HG03521 (cell line): ENCODE measurements around the gene SHROOM2.
A peak's percentile ranks its signal among the peaks of the same experiment; 100 is the strongest.

Source experiments
- ATAC-seq: cut with Tn5 transposase; IDR thresholded peaks from one replicate; pipeline ENCODE4 v1.9.1; 2021; ENCODE audit warnings: mild to moderate bottlenecking, moderate library complexity; ENCODE audit not compliant: unreplicated experiment

SHROOM2 gene

DNA sequence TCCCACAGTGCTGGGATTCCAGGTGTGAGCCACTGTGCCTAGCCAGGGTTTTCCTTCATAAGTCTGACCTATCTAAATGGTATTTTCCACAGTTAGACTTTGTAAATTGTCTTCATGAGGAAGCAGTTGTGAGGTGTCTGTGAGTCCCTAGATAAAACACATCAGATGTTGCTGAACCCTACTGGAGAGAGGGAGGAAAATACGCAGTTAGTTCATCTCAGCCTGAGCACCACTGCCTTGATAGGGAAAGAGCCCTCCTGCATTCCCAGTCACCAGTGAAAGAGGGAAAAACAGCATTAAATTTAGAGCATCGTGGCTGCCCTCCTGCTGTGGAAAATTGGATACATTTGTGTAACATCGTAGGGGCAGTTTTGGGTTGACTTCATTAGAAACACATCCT, 149.2 kb downstream of the SHROOM2 start:
- no peak for ATAC-seq

DNA sequence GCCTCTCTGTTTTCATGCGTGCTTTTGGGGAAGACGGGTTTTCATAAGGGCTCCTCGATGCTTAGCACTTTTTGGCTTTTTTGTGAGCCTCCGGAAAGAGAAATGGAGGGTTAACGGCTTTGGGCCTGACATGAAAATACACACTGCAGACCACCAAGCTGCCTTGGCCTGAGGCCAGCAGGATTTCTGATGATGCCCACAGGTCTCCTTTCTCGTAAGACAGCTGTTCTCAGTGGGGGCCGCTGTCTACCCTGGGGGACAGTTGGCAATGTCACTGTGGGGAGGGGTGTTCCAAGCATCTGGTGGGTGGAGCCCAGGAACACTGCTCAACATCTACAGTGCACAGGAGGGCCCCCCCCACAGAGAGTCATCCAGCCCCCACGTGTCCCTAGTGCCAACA, 151.5 kb downstream of the SHROOM2 start:
- no peak for ATAC-seq

DNA sequence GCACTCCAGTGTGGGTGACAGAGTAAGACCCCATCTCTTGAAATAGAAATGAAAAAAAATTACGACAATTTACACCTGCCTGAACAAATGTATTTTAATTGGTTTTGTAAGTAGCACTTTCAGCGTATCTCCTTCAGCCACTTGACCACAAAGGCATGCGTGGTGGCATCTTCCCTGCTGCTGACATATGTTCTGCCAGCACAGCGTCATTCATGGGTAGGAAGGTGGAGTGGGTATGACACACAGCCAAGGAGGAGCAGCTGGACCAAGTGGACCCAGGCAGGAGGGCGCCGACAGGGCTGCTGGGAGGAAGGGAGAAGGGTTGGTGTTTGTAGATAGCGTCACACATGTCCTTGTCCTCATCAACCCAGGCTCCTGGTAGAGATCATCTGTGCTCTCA, 152.3 kb downstream of the SHROOM2 start:
- no peak for ATAC-seq

DNA sequence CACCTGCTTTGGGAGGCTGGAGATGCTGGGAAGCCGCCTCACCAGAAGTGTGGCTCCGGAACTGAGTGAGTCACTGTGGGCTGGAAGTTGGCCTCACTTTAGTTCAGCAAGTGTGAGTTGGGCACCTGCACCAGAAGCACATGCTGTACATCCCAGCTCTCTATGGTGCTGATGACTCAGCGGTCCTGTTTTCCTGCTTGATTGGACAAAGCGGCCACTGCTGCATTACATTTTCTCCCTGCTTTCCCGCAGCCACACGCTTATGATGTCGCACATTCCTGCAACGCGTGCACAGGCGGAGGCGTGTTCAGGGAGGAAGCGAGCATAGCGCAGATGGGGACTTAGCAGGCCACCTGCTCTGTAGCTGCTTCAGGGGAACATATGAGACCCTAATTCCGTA, 154.2 kb downstream of the SHROOM2 start:
- no peak for ATAC-seq

DNA sequence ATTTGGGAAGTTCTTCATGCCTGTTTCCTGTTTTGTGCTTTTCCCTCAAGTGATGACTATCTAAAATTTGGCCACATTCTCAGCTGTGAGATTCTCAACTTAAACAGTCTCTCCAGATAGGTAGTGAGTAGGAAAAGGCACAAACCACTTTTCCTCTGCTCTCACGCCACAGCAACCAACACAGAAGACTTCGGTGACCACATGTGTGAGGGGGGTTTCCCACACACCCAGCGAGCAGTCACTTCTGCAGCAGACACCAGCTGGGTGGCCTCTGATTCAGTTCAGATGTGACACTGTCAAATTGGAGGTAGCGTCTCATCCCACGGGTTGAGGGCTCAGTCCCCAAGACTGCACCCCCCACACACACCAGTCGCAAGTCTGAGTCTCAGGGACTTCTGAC, 155.9 kb downstream of the SHROOM2 start:
- peak; percentile 89 for ATAC-seq

DNA sequence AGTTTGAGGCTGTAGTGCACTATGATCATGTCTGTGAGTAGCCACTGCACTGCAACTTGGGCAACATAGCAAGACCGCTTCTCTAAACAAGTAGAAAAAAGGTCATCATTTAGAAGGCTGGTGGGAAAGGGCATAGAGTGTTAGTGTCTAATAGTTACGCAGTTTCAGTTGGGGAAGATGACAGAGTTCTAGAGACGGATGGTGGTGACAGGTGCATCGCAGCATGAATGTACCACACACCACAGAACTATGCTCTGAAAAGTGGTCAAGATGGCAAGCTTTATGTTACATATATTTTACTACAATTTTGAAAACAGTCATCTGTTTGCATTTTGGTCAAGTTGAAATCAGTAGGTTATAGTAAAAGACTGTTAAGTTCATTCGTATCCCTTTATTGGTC, 157.2 kb downstream of the SHROOM2 start:
- ATAC-seq, result no peak

DNA sequence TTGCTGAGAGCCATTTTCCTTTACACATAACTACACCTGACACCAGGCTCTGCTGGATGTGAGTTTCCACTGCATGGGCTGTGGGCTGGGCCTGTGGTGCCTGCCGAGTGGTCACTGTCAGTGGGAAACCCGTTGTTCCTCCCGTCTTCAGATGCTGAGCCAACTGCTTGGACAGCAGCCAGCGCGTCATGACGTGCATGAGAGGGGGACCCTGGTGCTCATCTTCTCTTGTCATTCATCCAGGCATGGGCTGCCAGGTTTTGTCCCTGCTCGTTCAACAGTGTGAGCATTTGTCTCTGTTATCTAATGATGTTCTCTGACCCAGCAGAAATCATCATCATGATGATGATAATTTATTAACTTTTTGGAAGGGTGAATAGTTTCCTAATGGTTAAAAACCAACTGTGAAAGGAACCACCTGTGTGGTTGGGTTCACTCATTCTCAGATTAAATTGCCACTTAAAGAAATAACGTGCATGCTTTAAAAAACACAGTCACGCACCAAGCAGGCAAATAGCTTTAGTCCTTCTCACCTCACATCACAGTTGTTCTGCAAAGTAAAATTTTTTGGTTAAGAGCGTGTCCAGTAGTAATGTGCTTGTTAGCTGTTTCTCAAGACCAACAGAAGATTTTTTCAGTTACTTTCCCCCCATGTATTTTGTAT, 161.0 kb downstream of the SHROOM2 start:
- ATAC-seq, result no peak

DNA sequence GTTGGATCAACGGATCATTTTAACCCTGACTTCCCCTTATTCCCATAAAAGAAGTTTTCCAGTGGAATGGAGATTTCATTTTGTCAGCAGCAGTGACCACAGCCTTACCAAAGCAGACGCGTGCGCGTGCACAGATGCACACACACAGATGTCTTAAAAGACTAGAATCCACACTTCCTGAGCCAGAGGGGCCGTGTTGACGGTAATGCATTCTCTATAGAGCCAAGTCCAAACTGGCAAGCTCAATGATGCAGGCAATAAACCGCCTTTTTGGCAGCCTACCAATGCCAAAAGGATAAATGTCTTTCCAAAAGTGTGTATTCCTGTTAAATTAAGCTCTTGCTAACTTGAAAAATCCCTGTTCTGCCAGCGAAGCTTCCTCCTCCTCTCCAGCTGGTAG, 162.2 kb downstream of the SHROOM2 start:
- no peak for ATAC-seq

DNA sequence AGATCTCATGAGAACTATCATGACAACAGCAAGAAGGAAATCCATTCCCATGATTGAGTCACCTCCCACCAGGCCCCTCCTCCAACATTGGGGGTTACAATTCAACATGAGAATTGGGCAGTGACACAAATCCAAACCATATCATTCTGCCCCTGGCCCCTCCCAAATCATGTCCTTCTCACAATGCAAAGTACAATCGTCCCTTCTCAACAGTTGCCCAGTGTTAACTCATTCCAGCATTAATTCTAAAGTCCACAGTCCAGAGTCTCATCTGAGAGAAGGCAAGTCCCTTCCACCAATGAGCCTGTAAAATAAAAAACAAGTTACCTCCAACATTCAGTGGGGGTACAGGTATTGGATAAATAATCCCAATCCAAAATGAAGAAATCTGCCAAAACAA, 166.1 kb downstream of the SHROOM2 start:
- no peak for ATAC-seq

DNA sequence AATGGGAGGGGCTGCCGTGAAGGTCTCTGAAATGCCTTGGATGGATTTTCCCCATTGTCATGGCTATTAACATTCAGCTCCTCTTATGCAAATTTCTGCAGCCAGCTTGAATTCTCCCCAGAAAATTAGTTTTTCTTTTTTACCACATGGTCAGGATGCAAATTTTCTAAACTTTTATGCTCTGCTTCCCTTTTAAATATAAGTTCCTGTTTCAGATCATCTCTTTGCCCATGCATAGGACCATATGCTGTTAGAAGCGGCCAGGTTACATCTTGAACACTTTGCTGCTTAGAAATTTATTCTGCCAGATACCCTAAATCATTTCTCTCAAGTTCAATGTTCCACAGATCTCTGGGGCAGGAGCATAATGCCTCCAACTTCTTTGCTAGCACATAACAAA, 167.2 kb downstream of the SHROOM2 start:
- ATAC-seq, result no peak

DNA sequence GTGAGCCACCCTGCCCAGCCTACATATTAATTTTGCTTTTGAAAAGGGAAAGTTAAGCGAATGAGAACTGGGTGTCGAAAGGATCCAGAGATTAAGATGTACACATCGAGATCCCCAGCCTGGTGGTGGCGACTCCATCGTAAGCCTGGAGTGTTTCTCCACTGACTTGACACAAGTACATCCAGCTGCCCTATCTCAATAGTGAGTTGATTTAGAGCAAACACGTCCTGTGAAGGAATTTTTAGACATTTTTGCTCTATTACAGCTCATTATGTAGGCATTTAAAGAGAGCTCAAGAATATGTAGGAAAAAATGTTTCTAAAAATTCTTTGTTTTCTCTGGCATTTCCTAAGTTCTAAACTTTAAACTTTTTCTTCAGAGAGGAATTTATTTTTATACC, 169.3 kb downstream of the SHROOM2 start:
- ATAC-seq, result no peak

DNA sequence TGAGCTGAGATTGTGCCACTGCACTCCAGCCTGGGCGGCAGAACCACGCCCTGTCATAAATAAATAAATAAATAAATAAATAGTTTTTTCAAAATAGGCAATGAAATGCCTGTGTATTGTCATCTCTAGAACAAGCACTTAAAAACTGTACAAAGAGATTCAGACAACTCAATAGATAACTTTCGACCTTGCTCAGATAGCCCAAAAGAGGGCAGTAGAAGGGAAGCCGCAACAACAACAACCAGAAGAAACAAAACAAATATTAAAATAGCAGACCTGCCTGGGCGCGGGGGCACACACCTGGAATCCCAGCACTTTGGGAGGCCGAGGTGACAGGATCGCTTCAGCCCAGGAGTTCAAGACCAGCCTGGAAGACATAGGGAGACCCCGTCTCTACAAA, 171.5 kb downstream of the SHROOM2 start:
- ATAC-seq, result no peak

DNA sequence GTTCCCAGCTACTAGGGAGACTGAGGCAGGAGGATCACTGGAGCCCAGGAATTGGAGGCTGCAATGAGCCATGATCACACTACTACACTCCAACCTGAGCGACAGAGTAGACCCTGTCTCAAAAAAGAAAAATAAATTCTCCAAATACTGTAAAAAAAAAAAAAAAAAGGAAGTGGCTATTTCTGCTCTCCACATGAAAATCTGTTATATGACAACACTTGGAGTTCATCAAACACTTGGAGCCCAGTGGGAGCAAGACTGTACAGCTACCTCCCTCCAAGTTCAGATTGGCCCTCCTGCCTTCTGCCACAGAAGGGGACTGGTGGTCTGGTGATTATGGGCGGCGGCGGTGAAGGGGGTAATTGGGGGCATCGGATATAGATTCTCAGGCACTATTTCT, 172.0 kb downstream of the SHROOM2 start:
- no peak for ATAC-seq

DNA sequence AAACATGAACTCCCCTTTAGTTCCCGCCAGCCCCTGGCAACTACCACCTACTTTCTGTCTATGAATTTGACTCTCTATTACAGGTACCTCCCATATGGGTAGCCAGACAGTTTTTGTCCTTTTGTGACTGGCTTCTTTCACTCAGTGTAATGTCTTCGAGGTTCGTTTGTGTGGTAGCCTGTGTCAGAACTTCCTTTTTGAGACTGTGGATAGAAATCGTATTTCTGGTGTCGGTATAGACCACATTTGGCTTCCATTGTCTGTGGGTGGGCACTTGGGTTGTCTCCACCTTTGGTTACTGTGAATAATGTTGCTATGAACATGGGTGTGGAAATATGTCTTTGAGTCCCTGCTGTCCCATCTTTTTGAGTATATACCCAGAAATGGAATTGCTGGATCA, 175.5 kb downstream of the SHROOM2 start:
- ATAC-seq, result no peak

DNA sequence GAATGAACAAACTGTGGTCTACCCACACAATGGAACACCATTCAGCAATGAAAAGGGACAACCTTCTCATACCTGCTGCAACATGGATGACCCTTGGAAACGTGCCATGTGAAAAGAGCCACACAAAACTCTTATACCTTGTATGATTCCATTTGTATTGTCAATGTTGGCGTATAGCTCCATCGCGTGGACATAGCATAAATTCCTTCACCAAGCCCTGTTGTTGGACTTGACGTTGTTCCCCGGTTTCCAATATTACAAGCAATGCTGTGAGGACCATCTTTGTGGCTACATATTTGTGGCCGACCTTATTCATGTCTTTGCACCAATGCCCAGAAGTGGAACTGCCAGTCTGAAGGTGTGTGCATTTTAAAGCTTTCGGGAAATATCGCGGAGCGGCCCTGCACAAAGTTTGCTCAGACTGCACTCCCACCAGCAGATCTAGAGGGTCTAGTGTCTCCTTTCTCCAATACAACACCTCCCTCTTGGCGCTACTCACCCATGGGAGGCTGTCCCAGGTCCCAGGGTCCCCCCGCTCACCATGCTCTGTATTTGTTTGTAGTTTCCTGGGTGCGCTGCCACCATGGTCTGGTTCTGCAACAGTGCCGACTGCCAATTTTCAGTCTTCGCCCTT, 180.7 kb downstream of the SHROOM2 start, which contains the start of gene CLDN34:
TSS of gene CLDN34 (plus strand) at position 584 of the 634 bp plus-strand sequence. CDS start at position 584, 0 bp downstream.
- ATAC-seq, result no peak

DNA sequence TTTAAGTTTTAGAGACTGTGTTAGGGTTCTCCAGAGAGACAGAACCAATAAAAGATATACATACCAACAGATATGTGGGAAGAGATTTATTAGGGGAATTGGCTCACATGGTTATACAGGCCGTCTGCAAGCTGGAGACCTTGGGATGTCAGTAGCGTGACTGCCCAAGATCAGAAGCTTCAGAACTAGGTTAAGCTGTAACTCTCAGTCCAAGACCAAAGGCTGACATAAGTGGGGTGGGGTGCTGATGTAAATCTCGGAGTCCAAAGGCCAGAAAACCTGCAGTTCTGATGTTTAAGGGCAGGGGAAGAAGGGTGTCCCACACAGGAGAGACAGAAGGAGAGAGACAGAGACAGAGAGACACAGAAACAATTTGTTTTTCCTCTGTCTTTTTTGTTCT, 191.4 kb downstream of the SHROOM2 start:
- ATAC-seq, result no peak

DNA sequence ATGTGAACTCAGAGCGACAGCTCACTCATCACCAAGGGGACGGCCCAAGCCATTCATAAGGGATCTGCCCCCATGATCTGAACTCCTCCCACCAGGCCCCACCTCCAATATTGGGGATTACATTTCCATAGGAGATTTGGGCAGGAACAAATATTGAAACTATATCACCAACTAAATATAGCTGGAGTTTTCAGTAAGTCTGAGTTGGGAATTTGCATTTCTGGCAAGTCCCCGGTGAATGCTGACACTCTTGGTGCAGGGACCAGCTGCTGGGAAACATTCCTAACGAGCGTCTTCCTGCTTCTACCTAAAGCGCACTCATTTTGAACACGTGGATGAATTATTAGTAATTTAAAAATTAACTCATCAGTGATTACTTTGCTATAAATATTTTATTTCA, 194.2 kb downstream of the SHROOM2 start:
- no peak for ATAC-seq

DNA sequence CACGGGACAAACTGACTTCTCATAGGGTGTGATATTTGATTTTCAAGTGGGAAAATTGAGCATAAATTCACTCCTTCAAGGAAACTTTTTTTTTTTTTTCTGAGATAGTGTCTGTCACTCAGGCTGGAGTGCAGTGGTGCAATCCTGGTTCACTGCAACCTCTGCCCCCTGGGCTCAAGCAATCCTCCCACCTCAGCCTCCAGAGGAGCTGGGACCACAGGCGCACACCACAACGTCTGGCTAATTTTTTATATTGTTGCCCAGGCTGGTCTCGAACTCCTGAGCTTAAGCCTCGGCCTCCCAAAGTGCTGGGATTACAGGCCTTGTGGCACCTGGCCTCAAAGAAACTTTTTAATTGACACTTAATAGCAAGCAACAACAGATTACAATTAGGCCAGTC, 194.7 kb downstream of the SHROOM2 start:
- no peak for ATAC-seq

DNA sequence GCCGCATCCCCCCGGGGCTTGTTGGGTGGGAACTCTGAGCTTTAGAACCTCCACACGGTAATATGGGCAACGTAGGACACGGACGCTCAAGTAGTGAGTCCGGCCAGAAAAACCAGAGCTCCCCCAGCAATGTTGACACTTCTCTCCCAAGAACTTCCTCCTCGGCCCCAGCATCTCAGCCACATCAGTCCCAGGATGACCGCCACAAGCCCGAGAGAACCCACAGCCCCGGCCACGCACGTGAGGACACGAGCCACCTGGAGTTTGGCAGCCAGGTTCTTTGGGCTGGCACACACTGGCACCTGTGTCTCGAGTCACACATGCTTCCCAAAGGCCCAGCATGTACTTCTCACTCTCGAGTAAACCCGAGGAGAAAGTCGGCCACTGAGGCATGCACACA, 197.2 kb downstream of the SHROOM2 start:
- no peak for ATAC-seq

DNA sequence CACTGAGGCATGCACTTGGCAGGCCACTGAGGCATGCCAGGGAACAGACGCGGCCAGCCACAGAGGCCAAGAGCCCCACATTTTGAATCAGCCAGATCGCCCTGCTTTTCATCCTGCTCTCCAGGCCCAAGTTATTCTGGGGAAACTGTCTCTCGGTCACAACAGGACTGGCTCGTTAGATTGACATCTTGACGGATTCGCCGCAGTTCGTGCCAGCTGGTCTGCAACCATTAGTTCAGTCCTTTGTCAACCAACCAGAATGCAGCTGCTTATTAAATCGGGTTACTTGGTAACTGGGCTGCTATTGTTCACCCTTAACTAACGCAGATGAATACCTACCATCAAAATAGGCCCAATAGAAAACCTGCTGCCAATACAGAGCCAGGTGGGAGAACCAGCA, 197.6 kb downstream of the SHROOM2 start:
- no peak for ATAC-seq

DNA sequence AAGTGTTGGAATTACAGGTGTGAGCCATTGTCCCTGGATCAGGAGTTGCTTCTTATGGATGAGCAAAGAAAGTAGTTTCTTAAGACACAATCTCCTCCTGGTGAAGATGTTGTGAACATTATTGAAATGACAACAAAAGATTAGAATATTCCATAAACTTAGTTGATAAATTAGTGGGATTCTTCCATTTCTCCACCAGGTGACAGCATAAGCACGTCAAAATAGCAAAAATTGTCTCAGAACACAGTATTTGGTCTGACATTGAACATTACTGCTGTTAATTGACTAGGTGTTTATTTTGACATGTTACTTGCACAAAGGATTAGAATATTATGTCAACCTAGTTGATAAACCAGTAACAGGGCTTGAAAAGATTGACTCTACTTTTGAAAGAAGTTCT, 202.5 kb downstream of the SHROOM2 start:
- no peak for ATAC-seq

DNA sequence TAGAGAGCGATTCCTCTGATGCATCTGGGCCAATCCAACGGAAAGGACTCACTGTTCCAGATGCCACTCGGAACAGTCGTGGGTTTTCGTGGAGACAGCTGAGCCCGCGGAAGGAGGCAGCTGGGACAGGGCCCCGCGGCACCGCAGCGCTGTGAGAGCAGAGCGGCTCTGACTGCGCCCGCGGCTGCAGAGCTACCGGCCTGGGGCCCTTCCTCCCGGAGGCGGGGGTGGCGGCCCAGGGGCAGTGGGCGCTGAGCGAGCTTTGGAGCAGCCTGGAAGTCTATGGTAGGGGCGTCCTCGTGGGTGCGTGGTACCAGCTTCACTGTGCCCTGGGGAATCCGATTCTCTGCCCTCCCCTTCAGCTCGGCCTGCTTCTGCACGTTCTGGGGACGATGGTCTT, 205.8 kb downstream of the SHROOM2 start:
- ATAC-seq, result no peak

DNA sequence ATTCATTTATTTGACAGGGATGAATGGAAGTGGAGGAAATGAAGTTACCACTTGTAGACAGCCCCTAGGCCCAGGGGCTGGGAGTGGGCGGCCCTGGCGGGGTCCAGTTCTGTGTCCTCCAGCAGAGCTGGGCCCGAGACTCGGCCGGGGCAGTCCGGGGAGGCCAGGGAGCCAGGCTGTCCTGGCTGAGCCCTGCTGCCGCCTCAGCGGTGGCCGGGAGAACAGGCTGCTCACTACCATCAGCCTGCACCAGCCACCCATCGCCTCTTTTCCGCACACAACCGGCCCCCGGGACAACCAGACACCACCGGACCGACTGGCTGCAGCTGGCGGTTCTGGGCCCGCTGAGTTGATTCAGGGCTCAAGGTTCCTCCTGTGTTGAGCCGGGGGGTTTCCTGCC, 206.5 kb downstream of the SHROOM2 start:
- ATAC-seq, result no peak
